HL-60 (cell line): ENCODE measurements around the gene DRG1.

ENCODE experiments used
- CTCF ChIP-seq: IDR thresholded peaks from one replicate; pipeline ENCODE4 v1.5.1; 2011; ENCODE audit warnings: low read length, control low read depth, inconsistent platforms; ENCODE audit not compliant: insufficient read depth
- GABPA ChIP-seq: IDR thresholded peaks from 2 replicates; pipeline ENCODE4 v1.6.1; 2012; ENCODE audit warnings: low read depth
- REST ChIP-seq: IDR thresholded peaks from 2 replicates; pipeline ENCODE4 v1.6.1; 2012; ENCODE audit warnings: low read depth; ENCODE audit not compliant: insufficient replicate concordance
- SPI1 ChIP-seq: IDR thresholded peaks from 2 replicates; pipeline ENCODE4 v1.6.1; 2012; ENCODE audit warnings: low read depth, mild to moderate bottlenecking, borderline replicate concordance

GRCh38 chr22:31367426-31367825 lies 32.0 kb upstream of the DRG1 start:
- no peak for TF ChIP-seq CTCF
- TF ChIP-seq GABPA = no peak
- TF ChIP-seq REST = no peak
- no peak for TF ChIP-seq SPI1
